A673 (cell line): ENCODE measurements around the gene CBFA2T3.

Experiments used
- CTCF ChIP-seq: fragments of 300-800, 200-600 bp; sonication (generic); conservative IDR thresholded peaks from 2 replicates; pipeline ENCODE4 v1.5.1; 2017; ENCODE audit warnings: low read depth, mild to moderate bottlenecking, antibody characterized with exemption, low read length, moderate library complexity, mixed read lengths
- EZH2 ChIP-seq: fragments of 200-600 bp; sonication (generic); IDR thresholded peaks from 2 replicates; pipeline ENCODE4 v1.6.1; 2017; ENCODE audit warnings: borderline replicate concordance, low read depth, mild to moderate bottlenecking, mixed read lengths, antibody characterized with exemption, low read length; ENCODE audit not compliant: poor library complexity, severe bottlenecking

GRCh38 chr16:88951989-88952388 lies 25.0 kb downstream of the CBFA2T3 start:
- TF ChIP-seq CTCF = no peak
- TF ChIP-seq EZH2 = no peak
